Measurements from ENCODE around the gene CMA1.
"Not testable (repeated sequence)": the region's sequence is repeated elsewhere in the genome, so short reads cannot be mapped to it uniquely, and the experiment has no call there.

CMA1 gene

GRCh38 chr14:24508155-24508840 is at the start of gene CMA1:
Gene CMA1, minus strand, starts transcription at chr14:24508265. Its CDS starts 30 bp downstream, at chr14:24508235.
- Mint-ChIP-seq H3K9me3 (no peaks in the 10 kb centered on the region), H3K4me3 (no peak within 1 kb of the TSS), H3K4me1 (no peaks in the 10 kb centered on the region), H3K27ac (no peak within 1 kb of the TSS), H3K36me3 (ENCODE audit: low read depth) (no peaks in the 10 kb centered on the region), H3K27me3 (ENCODE audit: low read depth, poor library complexity) (peaks cover 30% of the 10 kb centered on the region)
- TF ChIP-seq CTCF (IDR thresholded peaks at IDR 0.05): no peak
- no peak for DNase-seq

GRCh38 chr14:24556756-24557155 is 48.7 kb upstream of the CMA1 start:
- no peaks in the 10 kb centered on the region for H3K27me3 Mint-ChIP-seq (ENCODE audit: low read depth, poor library complexity)
- H3K4me3 Mint-ChIP-seq: no peak overlapping the region
- H3K36me3 Mint-ChIP-seq (ENCODE audit: low read depth): no peaks in the 10 kb centered on the region
- TF ChIP-seq CTCF (IDR thresholded peaks at IDR 0.05): no peak
- H3K9me3 Mint-ChIP-seq: peaks cover 9% of the 10 kb centered on the region
- no peaks in the 10 kb centered on the region for H3K4me1 Mint-ChIP-seq
- DNase-seq: no peak
- H3K27ac Mint-ChIP-seq: no peak overlapping the region

- not testable (repeated sequence) for H3K27ac Mint-ChIP-seq; H3K36me3 Mint-ChIP-seq (ENCODE audit: low read depth); H3K27me3 Mint-ChIP-seq (ENCODE audit: low read depth, poor library complexity); DNase-seq; H3K4me3 Mint-ChIP-seq; H3K4me1 Mint-ChIP-seq
- H3K9me3 Mint-ChIP-seq: peaks cover 73% of the 10 kb centered on the region
Observed at GRCh38 chr14:24549064-24549463, 41.0 kb upstream of the CMA1 start.

- H3K36me3 Mint-ChIP-seq (ENCODE audit: low read depth): no peaks in the 10 kb centered on the region
- no peak overlapping the region for H3K27ac Mint-ChIP-seq
- no peaks in the 10 kb centered on the region for H3K4me1 Mint-ChIP-seq
- TF ChIP-seq CTCF (IDR thresholded peaks at IDR 0.05): no peak
- H3K9me3 Mint-ChIP-seq: peaks cover 43% of the 10 kb centered on the region
- H3K27me3 Mint-ChIP-seq (ENCODE audit: low read depth, poor library complexity): no peaks in the 10 kb centered on the region
- DNase-seq: no peak
- H3K4me3 Mint-ChIP-seq: no peak overlapping the region
Observed at GRCh38 chr14:24542346-24542936, 34.4 kb upstream of the CMA1 start.

GRCh38 chr14:24535737-24536136 is 27.7 kb upstream of the CMA1 start:
- no peak for DNase-seq
- no peak for TF ChIP-seq CTCF (IDR thresholded peaks at IDR 0.05)
- no peak overlapping the region for H3K27ac Mint-ChIP-seq
- H3K27me3 Mint-ChIP-seq (ENCODE audit: low read depth, poor library complexity): no peaks in the 10 kb centered on the region
- H3K36me3 Mint-ChIP-seq (ENCODE audit: low read depth): no peaks in the 10 kb centered on the region
- no peaks in the 10 kb centered on the region for H3K4me1 Mint-ChIP-seq
- no peak overlapping the region for H3K4me3 Mint-ChIP-seq
- peaks cover 5% of the 10 kb centered on the region for H3K9me3 Mint-ChIP-seq

- TF ChIP-seq CTCF (IDR thresholded peaks at IDR 0.05): no peak
- Mint-ChIP-seq H3K27me3 (ENCODE audit: low read depth, poor library complexity) (no peaks in the 10 kb centered on the region), H3K9me3 (peaks cover 4% of the 10 kb centered on the region), H3K4me3 (no peak overlapping the region), H3K36me3 (ENCODE audit: low read depth) (no peaks in the 10 kb centered on the region), H3K4me1 (no peaks in the 10 kb centered on the region), H3K27ac (no peak overlapping the region)
- DNase-seq: no peak
Observed at GRCh38 chr14:24534286-24534685, 26.2 kb upstream of the CMA1 start.

- H3K4me3 Mint-ChIP-seq; H3K27me3 Mint-ChIP-seq (ENCODE audit: low read depth, poor library complexity); H3K27ac Mint-ChIP-seq; H3K4me1 Mint-ChIP-seq; DNase-seq; H3K36me3 Mint-ChIP-seq (ENCODE audit: low read depth): not testable (repeated sequence)
- peaks cover 19% of the 10 kb centered on the region for H3K9me3 Mint-ChIP-seq
Observed at GRCh38 chr14:24525877-24526620, 18.0 kb upstream of the CMA1 start.
